OCI-LY3 (cell line): ENCODE measurements around the gene DDI2.
A peak's percentile ranks its signal among the peaks of the same experiment; 100 is the strongest.

ENCODE experiments used
- H2AFZ ChIP-seq: fragments of 200-600, 300-600 bp; shearing (Covaris generic); 2 replicates; pipeline ENCODE4 v1.6.0; 2014; ENCODE audit warnings: antibody characterized with exemption, low read depth, low read length
- H3K27ac ChIP-seq: fragments of 200-600, 300-600 bp; sonication (generic); 2 replicates; pipeline ENCODE4 v1.5.1; 2014; ENCODE audit warnings: mild to moderate bottlenecking, low read length, moderate library complexity, mixed read lengths
- H3K27me3 ChIP-seq: fragments of 200-600, 300-600 bp; sonication (generic); 2 replicates; pipeline ENCODE4 v1.6.1; 2014; ENCODE audit warnings: low read depth, low read length, mixed read lengths
- H3K36me3 ChIP-seq: fragments of 200-600, 300-600 bp; sonication (generic); replicated peaks from 2 replicates; pipeline ENCODE3; 2014; ENCODE audit warnings: low read depth, low read length, mixed read lengths
- H3K4me1 ChIP-seq: fragments of 300-600, 200-600 bp; sonication (generic); 2 replicates; pipeline ENCODE4 v1.6.1; 2014; ENCODE audit warnings: low read length, mixed read lengths
- H3K4me2 ChIP-seq: fragments of 200-600, 300-600 bp; sonication (generic); 2 replicates; pipeline ENCODE4 v1.6.1; 2014; ENCODE audit warnings: low read length, mixed read lengths
- H3K4me3 ChIP-seq: fragments of 300-600, 200-600 bp; sonication (generic); 2 replicates; pipeline ENCODE4 v1.5.1; 2014; ENCODE audit warnings: antibody characterized with exemption, mild to moderate bottlenecking, low read length, moderate library complexity
- H3K79me2 ChIP-seq: fragments of 300-600, 200-600 bp; shearing (Covaris generic); 2 replicates; pipeline ENCODE4 v1.6.1; 2014; ENCODE audit warnings: mild to moderate bottlenecking, low read length, mixed read lengths
- H3K9ac ChIP-seq: fragments of 300-600, 200-600 bp; shearing (Covaris generic); 2 replicates; pipeline ENCODE4 v1.6.0; 2014; ENCODE audit warnings: mild to moderate bottlenecking, low read length, moderate library complexity
- H3K9me3 ChIP-seq: fragments of 200-600, 300-600 bp; shearing (Covaris generic); 2 replicates; pipeline ENCODE4 v1.6.1; 2014; ENCODE audit warnings: low read length, mixed read lengths; ENCODE audit not compliant: insufficient read depth
- H4K20me1 ChIP-seq: fragments of 200-600, 300-600 bp; sonication (generic); 2 replicates; pipeline ENCODE4 v1.6.1; 2016; ENCODE audit warnings: low read length, mixed read lengths; ENCODE audit not compliant: insufficient read depth
- EZH2phosphoT487 ChIP-seq: fragments of 200-600 bp; shearing (Covaris generic); IDR thresholded peaks from 2 replicates; pipeline ENCODE4 v1.6.1; 2018; ENCODE audit warnings: antibody characterized with exemption, mixed run types, low read depth
- TF ChIP-seq, protein P1 (sequence below): fragments of 200-600, 300-600 bp; sonication (generic); IDR thresholded peaks from 2 replicates; pipeline ENCODE4 v1.5.1; 2014; ENCODE audit warnings: antibody characterized with exemption, low read length, low read depth

DDI2 gene

DNA sequence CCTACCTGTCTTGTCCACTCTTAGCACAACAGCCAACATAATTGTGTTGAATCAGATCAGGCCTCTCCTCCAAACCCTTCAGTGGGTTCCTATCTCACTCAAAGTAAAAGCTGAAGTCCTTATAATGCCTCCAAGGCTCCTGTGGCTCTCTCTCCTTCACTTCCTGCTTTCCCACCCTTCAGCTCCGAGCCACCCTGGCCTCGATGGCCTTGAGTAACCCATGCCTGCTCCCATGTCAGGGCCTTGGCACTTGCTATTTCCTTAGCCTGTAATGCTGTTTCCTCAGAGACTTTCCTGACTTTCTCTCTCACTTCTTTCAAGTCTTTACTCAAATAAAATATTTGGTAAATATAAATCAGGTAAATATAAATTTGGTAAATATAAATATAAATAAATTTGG lies 58.8 kb downstream of the DDI2 start:
- H3K9ac ChIP-seq, result no peak overlapping the region

DNA sequence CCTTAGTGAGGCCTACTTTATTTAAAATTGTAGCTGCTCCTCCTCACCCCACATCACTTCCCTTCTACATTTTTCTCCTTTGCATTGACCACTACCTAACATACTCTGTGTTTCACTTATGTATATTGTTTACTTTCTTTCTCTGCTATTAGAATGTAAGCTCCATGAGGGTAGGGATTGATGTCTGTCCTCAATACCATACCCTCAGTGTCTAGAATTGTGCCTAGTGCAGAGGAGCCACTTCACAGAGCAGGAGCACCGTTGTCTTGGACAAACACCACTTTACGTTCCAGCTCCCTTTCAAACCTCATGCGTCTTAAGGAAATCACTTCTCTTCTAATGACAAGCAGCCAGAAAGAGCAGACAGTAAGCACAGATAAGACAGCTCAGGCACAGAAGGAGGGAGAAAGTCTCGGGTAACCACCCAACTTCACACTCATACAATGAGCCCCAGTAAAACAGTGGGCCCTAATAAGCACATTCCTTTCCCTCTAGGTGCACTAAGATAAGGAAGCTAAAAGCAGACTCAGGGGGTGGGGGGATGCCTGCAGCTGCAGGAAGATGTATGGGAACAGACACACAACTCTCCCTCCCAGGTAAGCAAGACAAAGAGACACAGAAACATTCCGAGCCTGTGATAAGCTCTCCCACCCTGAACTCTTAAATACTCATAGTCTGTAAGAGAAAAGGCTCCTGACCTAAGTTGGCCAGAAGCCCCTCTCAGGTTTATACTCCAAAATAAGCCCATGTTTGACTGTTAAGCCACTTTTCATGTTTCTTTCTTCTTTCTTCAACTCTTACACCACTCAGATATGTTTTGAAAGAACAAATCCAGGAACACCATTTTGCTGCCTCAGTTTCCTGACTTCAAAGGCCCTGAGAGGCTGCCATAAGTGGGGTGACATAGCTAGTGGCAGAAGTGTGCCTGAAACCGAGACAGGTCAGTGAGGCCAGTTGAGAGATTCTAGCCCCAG lies 59.7 kb downstream of the DDI2 start:
- Histone ChIP-seq H3K4me2 (no peak overlapping the region), H3K27me3 (no peaks in the 10 kb centered on the region), H4K20me1 (no peaks in the 10 kb centered on the region), H3K9ac (no peak overlapping the region), H3K27ac (no peak overlapping the region), H3K9me3 (no peaks in the 10 kb centered on the region), H3K4me1 (peaks cover 37% of the 10 kb centered on the region), H3K36me3 (no peaks in the 10 kb centered on the region), H2AFZ (no peak overlapping the region), H3K4me3 (no peak overlapping the region), H3K79me2 (no peaks in the 10 kb centered on the region)
- TF ChIP-seq EZH2phosphoT487, result no peak
- TF ChIP-seq, protein P1, sequence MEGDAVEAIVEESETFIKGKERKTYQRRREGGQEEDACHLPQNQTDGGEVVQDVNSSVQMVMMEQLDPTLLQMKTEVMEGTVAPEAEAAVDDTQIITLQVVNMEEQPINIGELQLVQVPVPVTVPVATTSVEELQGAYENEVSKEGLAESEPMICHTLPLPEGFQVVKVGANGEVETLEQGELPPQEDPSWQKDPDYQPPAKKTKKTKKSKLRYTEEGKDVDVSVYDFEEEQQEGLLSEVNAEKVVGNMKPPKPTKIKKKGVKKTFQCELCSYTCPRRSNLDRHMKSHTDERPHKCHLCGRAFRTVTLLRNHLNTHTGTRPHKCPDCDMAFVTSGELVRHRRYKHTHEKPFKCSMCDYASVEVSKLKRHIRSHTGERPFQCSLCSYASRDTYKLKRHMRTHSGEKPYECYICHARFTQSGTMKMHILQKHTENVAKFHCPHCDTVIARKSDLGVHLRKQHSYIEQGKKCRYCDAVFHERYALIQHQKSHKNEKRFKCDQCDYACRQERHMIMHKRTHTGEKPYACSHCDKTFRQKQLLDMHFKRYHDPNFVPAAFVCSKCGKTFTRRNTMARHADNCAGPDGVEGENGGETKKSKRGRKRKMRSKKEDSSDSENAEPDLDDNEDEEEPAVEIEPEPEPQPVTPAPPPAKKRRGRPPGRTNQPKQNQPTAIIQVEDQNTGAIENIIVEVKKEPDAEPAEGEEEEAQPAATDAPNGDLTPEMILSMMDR, result no peak

More for the DNA sequence above, 58.8 kb downstream of the DDI2 start:
- H4K20me1 ChIP-seq, result no peaks in the 10 kb centered on the region
- no peaks in the 10 kb centered on the region for H3K27me3 ChIP-seq
- peaks cover 41% of the 10 kb centered on the region for H3K4me1 ChIP-seq
- H3K9me3 ChIP-seq, result no peaks in the 10 kb centered on the region
- H3K4me3 ChIP-seq, result no peak overlapping the region
- H3K79me2 ChIP-seq, result no peaks in the 10 kb centered on the region
- H2AFZ ChIP-seq, result no peak overlapping the region
- no peak overlapping the region for H3K27ac ChIP-seq
- H3K36me3 ChIP-seq, result no peaks in the 10 kb centered on the region
- no peak for TF ChIP-seq EZH2phosphoT487
- TF ChIP-seq, protein P1, result no peak
- no peak overlapping the region for H3K4me2 ChIP-seq

DNA sequence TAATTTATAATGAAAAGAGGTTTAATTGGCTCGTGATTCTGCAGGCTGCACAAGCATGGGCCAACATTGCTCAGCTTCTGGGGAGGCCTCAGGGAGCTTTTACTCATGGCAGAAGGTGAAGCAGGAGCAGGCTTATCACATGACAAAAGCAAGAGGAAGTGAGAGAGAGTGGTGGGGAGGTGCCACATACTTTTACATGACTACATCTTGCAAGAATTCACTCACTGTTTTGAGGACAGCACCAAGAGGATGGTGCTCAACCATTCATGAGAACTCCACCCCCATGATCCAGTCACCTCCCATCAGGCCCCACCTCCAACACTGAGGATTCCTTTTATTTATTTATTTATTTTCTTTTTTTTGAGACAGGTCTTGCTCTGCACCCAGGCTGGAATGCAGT lies 61.3 kb downstream of the DDI2 start:
- H3K4me3 ChIP-seq, result no peak overlapping the region
- H3K27me3 ChIP-seq, result no peaks in the 10 kb centered on the region
- H3K79me2 ChIP-seq, result 0 out of 2 replicates have a peak, but pooled peaks cover under 1% of the 10 kb centered on the region
- H3K4me2 ChIP-seq, result no peak overlapping the region
- H3K9ac ChIP-seq, result no peak overlapping the region
- TF ChIP-seq EZH2phosphoT487, result no peak
- no peaks in the 10 kb centered on the region for H4K20me1 ChIP-seq
- no peak overlapping the region for H3K27ac ChIP-seq
- H3K4me1 ChIP-seq, result peaks cover 39% of the 10 kb centered on the region
- H3K9me3 ChIP-seq, result no peaks in the 10 kb centered on the region
- no peaks in the 10 kb centered on the region for H3K36me3 ChIP-seq
- H2AFZ ChIP-seq, result no peak overlapping the region

DNA sequence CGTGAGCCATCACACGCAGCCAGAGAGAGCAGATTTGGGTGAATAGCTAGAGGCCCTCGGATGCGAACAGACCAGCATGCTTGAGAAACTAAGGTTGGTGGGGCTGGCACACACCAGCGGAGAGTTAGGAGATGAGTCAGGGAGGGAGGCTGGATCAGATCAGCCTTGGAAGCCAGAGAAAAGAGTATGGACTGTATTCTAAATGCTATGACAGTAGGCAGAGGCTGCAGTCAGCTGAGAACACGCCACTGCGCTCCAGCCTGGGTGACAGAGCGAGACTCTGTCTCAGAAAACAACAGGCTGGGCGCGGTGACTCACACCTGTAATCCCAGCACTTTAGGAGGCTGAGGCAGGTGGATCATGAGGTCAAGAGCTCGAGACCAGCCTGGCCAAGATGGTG lies 62.9 kb downstream of the DDI2 start:
- H3K27me3 ChIP-seq, result no peaks in the 10 kb centered on the region
- peak overlapping the region; percentile 33 for H3K4me2 ChIP-seq
- H3K9ac ChIP-seq, result no peak overlapping the region
- no peak overlapping the region; the same call in 1 of the 2 replicates for H3K27ac ChIP-seq
- no peaks in the 10 kb centered on the region for H4K20me1 ChIP-seq
- no peak overlapping the region for H3K4me3 ChIP-seq
- TF ChIP-seq, protein P1, result no peak
- TF ChIP-seq EZH2phosphoT487, result no peak
- no peaks in the 10 kb centered on the region for H3K9me3 ChIP-seq
- no peak overlapping the region for H2AFZ ChIP-seq
- H3K36me3 ChIP-seq, result no peaks in the 10 kb centered on the region
- peaks cover 36% of the 10 kb centered on the region for H3K4me1 ChIP-seq
- H3K79me2 ChIP-seq, result peaks cover 16% of the 10 kb centered on the region
